ENCODE results near the gene MISP3. TPM values are rescaled to one million over a fixed set of nuclear protein-coding genes. Genes with fewer than 3 reads are reported as not detected.

Gene MISP3
- total RNA-seq, 1 donor from 2014 or later = 0.13 TPM

DNA sequence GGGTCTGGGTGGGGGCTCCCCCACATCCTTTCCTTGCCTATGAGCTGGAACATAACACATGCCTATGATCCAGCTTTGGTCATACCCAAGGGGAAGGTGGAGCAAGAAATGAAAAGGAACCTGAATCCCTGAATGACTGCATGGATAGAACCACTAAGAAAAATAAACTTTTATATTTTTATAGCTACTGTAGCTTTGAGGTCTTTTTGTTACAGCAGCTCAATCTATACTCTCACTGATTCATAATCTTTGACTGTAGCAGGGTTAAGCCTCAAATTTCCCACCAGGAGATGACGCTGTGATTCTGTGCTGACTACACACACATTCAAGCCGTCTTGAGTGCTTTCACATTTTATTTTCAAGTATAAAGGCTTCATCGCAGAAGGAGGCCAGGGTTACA is 19.6 kb upstream of the MISP3 start:
- no peak for DNase-seq (ENCODE audit: low read depth in 2 of 2)

DNA sequence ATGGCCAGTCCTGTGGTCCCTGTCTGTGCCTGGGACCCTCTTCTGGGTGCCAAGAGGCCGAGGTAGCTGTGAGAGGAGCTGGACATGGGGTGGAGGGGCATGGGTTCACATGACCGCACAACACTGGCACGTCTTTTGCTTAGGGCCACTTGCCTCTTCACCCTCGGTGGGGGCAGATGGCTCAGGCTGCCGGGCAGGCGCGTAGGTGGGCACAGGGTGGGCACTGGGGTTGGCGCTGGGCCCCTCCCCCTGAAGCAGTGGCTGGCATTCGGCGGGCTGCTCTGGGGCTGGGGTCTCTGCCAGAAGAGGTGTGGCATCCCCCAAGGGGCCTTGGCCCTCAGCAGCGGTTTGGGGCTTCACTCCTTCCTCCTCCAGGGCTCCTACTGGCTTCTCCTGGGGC is 19.1 kb upstream of the MISP3 start:
- no peak for DNase-seq (ENCODE audit: low read depth in 2 of 2)

DNA sequence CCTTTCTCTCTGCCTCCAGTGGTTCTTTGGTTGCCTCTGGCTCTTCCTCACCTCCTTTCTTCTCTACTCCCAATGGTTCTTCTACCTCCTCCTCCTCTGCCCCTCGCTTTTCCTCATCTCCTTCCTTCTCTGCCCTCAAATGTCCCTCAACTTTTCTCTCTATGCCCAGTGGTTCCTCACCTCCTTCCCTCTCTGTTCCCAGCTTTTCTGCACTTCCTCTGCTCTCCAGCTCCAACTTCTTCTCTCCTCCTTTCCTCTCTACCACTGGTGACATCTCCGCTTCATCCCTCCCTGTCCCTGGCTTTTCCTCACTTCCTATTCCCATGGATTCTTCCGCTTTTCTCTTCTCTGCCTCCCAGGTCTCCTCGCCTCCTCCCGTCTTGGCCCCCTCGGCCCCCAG is 18.5 kb upstream of the MISP3 start:
- no peak for DNase-seq (ENCODE audit: low read depth in 2 of 2)

DNA sequence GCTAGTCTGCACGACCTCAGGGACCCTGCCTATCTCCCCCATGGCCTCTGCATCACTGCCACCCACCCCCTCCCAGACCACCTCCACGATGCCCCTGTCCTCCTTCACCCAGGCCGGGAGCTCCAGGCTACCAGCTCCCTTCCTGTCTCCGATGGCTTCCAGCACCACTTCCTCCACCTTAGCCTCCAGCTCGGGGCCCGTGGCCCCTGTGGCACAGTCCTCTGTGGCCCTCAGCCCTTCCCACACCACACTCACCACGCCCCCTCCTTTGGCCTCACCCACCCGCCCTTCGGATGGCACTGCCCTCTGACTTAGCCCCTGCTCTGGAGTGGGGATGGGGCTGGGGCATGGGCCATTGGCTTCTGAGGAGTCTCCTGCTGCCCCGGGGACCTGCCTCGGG is 17.9 kb upstream of the MISP3 start:
- DNase-seq (ENCODE audit: low read depth in 2 of 2) = no peak

DNA sequence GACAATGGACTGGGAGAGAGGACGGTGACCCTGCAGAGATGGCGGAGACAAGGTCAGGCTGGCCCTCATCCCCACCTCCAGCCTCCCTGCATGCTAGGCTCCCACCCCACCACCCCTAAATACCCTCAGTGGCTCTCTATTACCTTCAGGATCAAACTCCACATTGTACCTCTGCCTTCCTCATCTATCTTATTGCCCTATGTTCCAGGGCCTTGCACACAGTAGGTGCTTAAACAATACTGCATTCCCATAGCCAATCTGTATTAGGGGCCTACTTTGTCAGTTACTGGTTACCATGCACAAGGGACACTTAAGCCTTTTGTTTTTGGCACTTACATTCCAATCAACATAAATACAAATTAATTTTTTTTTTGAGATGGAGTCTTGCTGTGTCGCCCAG is 17.2 kb upstream of the MISP3 start:
- no peak for DNase-seq (ENCODE audit: low read depth in 2 of 2)

DNA sequence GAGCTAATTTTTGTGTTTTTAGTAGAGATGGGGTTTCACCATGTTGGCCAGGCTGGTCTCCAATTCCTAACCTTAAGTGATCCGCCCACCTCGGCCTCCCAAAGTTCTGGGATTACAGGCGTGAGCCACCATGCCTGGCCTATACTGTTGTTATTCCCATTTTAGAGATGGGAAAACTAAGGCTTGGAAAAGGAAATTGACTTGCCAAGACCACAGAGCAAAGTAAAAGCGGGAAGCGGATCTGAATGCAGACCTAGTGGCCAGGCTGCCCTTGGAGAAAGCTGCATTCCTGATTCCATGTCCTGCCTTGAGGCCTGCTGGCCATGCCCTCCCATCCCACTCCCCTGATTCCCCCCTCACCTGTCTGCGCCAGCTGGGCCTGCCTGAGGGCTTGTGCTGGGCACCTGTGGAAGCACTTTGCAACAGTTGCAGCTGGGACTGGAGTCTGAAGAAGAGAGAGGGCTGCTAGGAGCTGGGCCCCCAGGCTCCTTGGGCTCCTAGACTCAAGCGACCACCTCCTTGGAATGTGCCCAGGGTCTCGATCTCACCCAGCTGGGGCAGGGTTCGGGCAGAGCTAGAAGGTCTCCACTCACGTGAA is 16.4 kb upstream of the MISP3 start:
- DNase-seq (ENCODE audit: low read depth in 2 of 2) = no peak

DNA sequence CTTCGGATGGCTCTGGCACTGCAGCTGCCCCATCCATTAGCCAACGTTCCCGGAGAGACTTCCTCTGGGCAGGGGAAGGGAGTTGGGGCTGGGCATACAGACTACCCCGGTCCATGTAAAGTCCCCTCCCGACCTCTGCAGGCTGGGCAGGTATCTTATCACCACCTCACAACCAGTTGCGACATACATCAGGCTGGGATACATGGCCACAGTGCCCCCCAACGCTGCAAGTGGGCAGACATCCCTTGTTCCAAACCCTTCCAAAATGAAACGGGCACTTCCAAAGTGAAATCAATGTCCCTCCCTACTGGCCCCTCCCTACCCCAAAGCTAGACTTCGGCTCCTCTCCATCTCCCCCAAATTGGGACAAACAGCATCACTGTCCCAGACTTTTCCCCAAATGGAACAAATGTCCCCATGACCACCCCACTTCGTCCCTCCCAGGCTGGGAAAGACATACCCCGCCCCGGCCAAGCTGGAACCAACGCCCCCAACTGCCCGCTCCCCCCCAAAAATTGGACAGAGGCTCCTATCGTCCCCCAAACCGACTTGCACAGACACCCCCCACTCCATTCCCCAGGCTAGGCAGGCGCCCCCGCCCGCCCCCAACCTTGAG is 15.7 kb upstream of the MISP3 start:
- no peak for DNase-seq (ENCODE audit: low read depth in 2 of 2)

DNA sequence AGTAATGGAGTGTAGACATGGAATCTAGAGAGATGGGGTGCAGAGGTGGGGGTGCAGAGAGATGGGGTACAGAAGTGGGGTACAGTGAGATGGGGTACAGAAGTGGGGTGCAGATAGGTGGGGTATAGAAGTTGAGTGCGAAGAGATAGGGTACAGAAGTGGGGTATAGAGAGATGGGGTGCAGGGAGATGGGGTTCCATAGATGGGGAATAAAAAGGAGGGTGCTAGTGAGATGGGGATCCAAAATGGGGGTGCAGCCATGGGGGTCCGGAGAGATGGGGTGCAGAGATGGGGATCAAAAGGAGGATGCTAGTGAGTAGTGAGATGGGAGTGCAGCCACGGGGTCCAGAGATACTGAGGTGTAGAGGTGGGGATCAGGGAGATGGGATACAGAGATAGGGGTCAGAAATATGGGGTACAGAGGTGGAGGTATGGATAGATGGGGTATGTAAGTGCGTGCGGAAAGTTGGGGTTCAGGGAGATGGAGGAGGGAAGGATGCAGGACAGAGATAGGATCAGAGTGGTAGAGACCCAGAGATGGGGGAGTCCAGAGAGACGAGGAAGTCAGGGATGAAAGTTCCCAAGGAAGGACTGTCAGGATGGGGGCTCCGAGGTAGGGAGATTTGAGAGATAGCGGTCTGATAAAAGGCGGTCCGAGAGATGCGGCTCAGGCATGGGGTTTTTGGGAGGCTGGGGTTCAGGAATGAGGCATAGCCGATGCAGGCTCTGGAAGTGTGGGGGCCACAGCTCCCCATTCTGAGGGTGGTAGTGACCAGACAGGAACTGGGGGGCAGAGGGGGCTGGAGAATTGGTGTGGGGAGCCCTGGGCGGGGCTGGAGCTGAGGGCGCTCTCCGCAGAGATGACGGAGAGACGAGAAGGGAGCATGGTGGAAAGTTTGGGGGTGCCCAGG is 14.1 kb upstream of the MISP3 start:
- DNase-seq (ENCODE audit: low read depth in 2 of 2) = no peak

DNA sequence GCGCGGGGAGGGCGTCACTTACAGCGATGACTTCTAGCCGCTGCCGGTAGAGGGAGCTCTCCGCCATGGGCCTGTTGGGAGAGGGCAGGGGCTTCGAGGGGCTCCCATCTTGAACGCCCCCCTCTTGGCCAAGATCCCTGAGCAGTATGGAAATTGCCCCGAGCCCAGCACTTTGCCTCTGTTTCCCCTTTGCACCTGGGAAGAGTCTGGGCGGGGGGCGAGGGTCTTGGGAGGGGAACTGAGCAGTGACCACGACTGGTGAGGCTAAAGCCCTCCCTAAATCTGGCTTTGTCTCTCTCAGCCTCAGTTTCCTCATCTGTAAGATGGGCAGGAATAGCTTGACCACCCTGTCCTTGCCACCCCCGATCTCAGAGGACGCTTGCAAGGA is 13.5 kb upstream of the MISP3 start:
- DNase-seq (ENCODE audit: low read depth in 2 of 2) = no peak

DNA sequence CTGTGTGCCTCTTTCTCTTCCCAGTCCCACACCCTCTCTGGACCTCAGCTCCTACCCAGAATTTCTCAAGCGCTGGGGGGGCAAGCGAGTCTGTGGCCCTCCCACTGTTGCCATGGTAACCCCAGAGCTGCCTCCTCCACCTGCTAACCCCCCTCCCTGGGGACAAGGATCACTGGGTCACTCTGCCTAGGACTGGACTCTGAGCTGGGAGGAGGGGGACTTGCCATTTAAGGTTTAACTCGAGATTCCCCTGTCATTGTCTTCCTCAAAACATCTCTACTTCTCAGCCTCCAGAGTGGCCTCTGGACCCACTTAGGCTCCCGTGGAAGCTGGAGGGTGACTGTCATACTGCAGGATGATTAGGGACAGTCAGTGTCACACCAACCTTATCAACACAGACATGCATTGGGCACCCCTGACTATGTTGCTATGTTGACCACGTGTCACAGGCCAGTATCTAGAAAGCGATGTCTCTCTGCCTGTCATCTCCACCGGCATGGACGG is 12.9 kb upstream of the MISP3 start:
- no peak for DNase-seq (ENCODE audit: low read depth in 2 of 2)

DNA sequence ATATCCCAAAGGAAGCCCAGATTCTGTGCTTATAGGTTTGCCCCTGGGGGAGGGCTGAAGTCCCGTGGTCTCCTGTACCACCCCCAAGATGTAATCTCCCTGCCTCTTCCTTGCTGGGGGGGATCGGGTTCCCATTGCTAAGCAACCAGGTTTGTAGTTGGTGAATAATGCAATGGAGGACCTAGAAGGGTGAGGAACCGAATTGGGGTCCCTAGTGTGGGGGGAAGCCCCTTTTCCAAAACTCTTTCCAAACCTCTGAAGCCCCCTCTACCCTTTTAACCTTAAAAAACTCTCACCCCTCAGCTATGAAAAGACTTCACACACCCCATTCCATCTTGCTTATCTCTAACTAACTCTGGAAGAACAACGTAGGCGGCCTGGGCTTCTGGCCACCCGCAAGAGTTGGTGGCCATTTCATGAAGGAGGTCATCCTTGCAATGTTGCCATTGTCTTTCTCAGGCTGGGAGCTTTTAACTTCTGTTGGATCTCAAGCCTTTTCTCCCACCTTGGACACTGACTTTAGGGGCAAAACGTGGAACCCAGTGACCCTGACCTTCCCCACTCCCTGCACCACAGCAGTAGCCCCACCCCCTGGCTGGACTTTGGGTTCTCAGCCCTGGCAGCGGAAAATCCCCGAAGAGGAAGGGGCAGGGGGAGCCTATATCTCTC is 11.4 kb upstream of the MISP3 start:
- no peak for DNase-seq (ENCODE audit: low read depth in 2 of 2)

DNA sequence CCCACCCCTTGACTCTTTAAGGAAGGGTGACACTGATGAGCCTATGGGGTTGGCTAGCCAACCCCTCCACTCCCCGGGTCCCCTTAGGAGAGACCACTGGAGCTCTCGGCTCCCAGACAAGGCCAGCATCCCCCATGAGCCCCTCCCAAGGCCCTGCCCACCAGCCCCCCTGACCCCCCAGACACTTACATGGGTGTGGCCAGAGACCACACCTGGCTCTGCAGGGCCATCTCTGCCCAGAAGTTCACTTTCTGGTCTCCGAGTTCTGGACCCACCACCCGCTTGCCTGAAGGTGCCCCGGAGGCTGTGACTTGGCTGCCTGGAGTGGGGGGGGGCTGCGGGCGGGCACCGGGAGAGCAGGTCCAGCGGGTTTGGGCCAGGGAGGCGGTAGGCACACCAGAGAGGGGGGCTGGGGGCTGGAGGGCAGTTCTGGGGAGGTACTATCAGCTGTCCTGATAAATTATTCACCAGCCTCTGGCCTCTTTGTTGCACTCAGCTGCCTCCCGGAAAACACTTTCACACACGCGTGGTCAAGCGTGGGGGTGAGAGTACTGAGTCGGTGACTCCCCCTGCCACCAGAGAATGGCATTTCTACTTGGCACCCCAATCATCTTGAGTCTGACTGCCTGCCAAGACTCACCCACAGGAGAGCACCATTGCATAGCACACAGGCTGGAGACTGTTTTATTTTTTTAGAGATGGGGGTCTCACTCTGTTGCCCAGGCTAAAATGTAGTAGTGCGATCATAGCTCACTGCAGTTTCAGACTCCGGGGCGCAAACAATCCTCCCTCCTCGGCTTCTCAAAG is 10.6 kb upstream of the MISP3 start, which contains the start of gene PALM3:
TSS of gene PALM3 (minus strand) at position 326 of the 807 bp plus-strand sequence. CDS start at position 230, 96 bp downstream.
- DNase-seq (ENCODE audit: low read depth in 2 of 2) = no peak

DNA sequence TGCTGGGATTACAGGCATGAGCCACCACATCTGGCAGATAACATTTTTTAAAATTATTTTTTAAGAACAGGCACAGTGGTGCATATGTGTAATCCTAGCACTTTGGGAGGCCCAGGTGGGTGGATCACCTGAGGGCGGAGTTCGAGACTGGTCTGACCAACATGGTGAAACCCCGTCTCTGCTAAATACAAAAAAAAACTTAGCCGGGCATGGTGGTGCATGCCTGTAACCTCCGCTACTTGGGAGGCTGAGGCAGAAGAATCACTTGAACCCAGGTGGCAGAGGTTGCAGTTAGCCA is 10.1 kb upstream of the MISP3 start:
- DNase-seq (ENCODE audit: low read depth in 2 of 2) = no peak

DNA sequence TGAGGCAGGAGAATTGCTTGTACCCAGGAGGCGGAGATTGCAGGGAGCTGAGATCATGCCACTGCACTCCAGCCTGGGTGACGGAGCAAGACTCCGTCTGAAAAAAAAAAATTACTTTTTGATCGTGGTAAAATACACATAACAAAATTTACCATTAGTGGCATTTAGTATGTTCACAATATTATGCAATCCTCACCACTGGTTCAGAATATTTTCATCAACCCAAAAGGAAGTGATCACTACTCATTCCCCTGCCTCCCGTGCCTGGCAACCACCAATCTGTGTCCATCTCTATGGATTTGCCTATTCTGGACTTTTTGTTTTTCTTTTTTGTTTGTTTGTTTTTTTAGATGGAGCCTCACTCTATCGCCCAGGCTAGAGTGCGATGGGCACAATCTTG is 9.5 kb upstream of the MISP3 start:
- DNase-seq (ENCODE audit: low read depth in 2 of 2) = no peak

DNA sequence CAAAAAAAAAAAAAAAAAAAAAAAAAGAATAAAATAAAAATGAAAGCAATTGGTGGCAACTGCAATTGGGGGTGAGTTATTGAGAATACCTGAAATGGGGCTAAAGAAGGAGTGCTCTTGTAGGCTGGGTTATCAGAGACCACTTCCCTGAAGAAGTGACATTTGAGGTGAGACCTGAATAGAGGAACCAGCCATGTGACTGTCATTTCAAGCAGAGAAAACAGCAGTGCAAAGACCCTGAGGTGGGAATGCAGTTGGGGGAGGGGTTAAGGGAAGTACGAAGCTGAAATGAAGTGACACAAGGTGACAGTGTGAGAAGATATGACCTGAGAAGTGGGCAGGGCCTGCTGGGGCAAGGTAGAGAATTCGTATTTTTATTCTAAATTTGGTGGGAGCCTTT is 6.5 kb upstream of the MISP3 start:
- DNase-seq (ENCODE audit: low read depth in 2 of 2) = no peak

DNA sequence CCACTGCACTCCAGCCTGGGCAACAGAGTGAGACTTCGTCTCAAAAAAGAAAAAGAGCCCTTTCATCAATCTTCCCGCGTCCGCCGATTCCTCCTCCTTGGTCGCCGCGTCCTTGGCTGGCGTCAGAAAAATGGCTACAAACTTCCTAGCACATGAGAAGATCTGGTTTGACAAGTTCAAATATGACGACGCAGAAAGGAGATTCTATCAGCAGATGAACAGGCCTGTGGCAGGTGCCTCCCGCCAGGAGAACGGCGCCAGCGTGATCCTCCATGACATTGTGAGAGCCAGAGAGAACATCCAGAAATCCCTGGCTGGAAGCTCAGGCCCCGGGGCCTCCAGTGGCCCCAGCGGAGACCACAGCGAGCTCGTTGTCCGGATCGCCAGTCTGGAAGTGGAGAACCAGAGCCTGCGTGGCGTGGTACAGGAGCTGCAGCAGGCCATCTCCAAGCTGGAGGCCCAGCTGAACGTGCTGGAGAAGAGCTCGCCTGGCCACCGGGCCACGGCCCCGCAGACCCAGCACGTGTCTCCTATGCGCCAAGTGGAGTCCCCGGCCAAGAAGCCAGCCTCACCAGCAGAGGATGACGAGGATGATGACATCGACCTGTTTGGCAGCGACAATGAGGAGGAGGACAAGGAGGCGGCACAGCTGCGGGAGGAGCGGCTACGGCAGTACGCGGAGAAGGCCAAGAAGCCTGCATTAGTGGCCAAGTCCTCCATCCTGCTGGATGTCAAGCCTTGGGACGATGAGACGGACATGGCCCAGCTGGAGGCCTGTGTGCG is 2.1 kb upstream of the MISP3 start:
- DNase-seq (ENCODE audit: low read depth in 2 of 2) = no peak

DNA sequence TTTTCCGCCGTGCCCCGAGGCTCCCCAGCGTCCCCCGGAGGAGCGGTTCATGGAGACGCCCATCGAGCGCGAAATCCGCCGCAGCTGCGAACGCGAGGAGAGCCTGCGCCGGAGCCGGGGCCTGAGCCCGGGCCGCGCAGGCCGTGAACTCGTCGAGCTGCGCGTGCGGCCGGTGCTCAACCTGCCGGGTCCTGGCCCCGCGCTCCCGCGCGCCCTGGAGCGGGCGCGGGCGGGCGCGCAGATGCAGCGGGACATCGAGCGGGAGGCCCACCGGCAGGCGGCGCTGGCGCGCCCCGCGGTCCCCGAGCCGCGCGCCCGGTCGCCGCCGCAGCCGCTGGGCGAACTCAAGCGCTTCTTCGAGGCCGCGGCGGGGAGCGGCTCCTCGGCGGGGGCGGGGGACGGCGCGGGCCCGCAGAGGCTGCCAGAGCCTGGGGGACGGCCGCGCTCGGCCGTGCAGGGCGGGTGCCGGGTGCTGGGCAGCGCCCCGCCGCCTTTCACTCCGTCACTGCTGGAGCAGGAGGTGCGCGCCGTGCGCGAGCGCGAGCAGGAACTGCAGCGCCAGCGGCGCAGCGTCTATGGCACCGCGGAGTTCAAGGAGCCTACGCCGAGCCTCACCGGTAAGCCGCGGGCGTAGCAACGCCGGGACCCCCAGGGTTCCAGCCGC is 807 bp downstream of the MISP3 start:
- peak; percentile 59 to 81 for DNase-seq (ENCODE audit: low read depth in 2 of 2)

DNA sequence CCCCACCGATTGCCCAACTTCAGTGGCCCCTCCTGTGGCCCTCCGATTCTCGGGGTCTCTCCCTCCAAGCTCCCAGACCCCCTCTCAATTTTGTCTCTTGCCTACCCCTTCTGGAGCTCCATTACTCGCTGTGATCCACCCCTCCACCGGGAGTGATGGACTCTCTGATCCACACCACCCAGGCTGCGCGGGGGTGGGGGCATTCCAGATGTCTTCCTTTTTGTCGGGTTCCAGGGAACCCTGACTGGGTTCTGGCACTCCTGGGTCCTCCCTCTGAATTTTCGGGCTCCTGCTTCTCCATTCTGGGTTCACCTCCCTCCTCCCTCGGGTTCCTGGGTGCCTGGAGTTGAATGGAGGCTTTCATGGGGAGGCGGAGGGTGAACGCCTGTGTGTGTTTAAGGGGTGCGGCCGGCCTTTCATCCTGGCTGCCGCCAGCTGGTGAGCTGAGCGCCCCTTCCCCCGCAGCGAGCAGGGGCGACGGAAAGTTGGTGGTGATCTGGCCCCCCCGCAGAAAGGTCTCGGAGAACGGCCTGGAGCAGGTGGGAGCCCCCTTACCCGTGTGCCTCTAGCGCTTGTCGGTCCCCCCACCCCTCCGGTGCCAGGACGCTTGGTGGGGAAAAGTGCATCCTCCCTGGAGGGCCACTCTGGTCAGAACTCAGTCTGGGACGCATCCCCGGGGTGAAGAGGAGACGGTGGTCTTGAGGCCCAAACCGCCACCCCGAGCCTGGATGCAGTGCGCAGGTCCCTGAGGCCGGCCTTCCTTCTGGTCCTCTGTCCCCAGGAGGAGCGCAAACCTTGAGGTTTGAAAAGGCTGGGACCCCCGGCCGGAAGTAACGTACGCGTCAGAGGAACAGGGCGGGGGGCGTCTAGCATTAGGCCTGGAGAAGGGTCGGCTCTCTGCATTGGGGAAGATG is 1.6 kb downstream of the MISP3 start:
- no peak for DNase-seq (ENCODE audit: low read depth in 2 of 2)

DNA sequence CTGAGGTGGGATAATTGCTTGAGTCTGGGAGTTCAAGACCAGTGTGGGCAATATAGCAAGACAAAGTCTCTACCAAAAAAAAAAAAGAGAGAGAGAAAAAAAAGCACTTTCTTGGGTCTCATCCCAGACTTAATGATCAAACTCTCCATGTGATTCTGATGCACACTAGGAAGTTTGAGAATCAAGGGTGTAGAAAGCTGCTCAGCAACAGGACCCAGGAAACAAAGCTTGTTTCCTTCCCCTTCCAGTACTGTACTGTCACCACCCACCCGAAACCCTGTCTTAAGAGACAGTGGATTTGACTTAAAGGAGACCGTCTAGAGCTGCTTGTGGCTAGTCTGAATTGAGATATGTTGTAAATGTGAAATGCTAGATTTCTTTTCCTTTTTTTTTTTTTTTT is 5.8 kb downstream of the MISP3 start:
- no peak for DNase-seq (ENCODE audit: low read depth in 2 of 2)
